Astrocyte of the cerebellum (primary cell): ENCODE data around the gene OSGIN1.

ENCODE experiments used
- DNase-seq: peaks from one replicate; pipeline ENCODE4 v3.0.0-alpha.2; 2011; ENCODE audit warnings: low read depth
- H3K4me3 ChIP-seq: 2 replicates; pipeline ENCODE4 v1.5.1; 2011; ENCODE audit warnings: mild to moderate bottlenecking, low read depth, low read length, moderate library complexity
- in situ Hi-C: cut with HindIII; loops from 2 replicates; pipeline ENCODE4 v1.10.0; 2017; ENCODE audit warnings: low sequenced_read_pairs
- TF ChIP-seq, protein P1 (sequence below): IDR thresholded peaks from 2 replicates; pipeline ENCODE4 v1.5.1; 2012; ENCODE audit warnings: low read length, low read depth, moderate library complexity, mild to moderate bottlenecking; ENCODE audit errors: missing control alignments

Gene OSGIN1

DNA sequence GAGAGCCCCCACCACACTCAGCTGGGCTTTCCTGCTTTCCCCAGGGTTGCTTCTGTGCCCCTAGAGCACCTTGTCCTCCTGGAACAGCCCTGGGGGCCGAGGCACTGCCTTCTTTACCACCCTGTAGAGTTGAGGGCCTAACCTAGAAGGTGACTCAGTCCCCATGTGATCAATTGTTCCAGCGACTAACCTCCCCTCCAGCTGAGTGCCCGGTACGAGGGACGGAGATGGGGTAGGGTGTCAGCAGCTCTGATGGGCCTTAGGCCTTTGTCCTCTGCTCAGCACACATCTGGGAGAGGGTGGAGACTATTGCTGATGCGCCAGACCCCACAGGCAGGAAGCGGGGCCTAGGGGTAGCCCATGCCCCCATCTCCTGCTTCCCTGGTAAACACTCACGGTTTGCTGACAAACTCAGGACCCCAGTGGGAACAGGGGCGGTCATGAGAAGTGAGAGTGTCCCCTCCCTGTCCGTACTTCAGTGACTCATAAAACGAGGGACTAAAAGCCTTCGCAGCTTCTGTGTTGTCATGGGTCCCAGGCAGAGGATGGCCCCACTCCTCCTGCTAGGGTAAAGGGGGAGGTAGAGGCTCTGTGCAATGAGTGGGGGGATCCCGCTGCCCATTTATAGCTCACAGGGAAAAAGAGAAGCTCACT is 48.1 kb downstream of the OSGIN1 start:
- no peak for DNase-seq
- TF ChIP-seq, protein P1, sequence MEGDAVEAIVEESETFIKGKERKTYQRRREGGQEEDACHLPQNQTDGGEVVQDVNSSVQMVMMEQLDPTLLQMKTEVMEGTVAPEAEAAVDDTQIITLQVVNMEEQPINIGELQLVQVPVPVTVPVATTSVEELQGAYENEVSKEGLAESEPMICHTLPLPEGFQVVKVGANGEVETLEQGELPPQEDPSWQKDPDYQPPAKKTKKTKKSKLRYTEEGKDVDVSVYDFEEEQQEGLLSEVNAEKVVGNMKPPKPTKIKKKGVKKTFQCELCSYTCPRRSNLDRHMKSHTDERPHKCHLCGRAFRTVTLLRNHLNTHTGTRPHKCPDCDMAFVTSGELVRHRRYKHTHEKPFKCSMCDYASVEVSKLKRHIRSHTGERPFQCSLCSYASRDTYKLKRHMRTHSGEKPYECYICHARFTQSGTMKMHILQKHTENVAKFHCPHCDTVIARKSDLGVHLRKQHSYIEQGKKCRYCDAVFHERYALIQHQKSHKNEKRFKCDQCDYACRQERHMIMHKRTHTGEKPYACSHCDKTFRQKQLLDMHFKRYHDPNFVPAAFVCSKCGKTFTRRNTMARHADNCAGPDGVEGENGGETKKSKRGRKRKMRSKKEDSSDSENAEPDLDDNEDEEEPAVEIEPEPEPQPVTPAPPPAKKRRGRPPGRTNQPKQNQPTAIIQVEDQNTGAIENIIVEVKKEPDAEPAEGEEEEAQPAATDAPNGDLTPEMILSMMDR = no peak
- H3K4me3 ChIP-seq = no peak overlapping the region
- in situ Hi-C loops = no loop called here

DNA sequence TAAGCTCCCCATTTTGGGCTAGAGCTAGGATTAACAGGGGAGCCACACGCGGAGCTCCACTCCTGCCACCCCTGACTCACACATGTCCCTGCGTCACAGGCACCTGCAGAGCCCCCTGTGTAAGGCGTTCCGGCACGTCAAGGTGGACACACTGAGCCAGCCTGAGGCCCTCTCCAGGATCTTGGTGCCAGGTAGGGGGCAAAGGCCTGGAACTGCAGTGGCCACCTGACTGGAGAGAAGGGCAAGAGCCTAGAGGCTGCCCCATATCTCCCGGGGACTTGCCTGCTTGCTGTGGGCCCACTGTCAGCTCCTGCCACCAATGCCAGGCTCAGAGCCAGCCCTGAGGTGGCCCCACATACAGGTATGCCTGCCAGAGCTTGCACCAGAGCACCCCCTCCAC is 48.7 kb downstream of the OSGIN1 start:
- in situ Hi-C loops = no loop called here
- TF ChIP-seq, protein P1 = no peak
- no peak for DNase-seq
- no peak overlapping the region for H3K4me3 ChIP-seq

DNA sequence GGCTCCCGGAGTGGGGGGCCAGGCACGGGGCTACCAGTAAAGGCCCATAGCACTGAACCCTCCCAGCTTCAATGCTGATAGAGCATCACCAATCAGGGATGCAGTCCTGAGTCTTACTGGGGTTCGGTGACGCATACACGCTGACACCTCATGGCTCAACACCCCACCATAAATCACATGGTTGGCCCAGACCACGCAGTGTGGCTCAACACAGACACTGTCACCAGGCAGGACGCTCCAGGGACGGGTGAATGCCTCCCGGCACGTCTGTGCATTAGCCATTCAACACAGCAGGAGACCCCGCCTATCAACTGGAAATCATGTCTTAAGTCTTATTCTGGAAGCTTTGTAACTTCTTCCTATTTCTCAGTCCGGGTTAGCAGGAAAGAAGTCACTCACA is 50.0 kb downstream of the OSGIN1 start:
- in situ Hi-C loops = no loop called here
- DNase-seq = no peak
- no peak overlapping the region for H3K4me3 ChIP-seq
- TF ChIP-seq, protein P1 = no peak

DNA sequence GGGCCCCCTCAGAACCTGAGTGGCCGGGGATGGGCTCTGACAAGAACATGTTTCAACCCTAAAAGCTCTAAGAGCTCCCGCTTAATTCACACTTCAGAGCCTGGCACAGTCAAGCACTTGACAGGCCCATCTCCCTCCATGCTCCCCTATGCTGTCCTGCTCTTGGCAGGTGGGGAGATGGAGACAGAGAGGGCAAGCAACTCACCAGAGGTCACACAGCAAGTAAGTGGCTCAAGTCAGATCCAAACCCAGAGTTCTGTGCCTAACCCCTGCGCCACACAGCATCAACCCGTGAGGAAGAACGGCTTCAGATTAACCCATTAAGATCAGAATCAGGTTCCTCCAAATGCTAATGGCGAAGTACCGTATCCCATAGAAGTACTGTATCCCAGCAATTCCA is 51.4 kb downstream of the OSGIN1 start:
- in situ Hi-C loops = no loop called here
- no peak overlapping the region for H3K4me3 ChIP-seq
- TF ChIP-seq, protein P1 = no peak
- no peak for DNase-seq

DNA sequence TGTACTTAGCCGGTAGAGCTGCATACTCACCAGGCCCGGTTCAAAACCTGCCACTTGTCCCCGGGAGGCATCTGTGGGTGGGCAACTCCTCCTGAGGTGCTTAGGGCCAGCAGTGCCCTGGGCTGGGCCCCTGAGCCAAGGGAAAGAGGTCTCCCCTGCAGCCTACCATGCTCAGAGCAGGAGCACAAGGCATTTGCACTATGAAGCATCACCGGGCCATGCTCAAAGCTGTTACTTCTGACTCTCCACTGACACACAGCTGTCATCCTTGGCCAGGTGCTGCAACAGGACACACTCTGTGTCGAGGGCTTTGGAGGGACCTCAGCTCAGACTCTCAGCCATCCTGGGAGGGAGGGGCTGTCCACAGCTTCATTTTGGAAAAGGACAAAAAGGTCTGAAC is 52.4 kb downstream of the OSGIN1 start:
- no peak overlapping the region for H3K4me3 ChIP-seq
- TF ChIP-seq, protein P1 = no peak
- DNase-seq = no peak
- in situ Hi-C loops = no loop called here

DNA sequence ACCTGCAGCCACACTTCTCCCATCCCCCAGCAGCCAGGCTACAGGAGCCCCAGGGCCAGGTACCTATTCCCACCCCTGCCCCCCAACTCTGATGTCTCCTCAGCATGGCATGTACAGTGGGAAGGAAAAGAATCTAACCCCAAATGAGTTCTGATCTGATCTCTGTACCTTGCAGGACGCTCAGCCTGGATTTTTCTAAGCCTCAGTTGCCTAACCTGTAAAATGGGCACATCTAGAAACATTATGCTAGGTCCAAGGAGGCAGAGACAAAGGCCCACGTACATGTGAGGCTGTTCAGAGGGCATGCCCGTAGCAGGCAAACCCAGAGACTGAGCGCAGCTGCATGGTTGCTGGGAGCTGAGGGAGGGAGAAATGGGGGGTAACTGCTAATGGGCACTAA is 54.5 kb downstream of the OSGIN1 start:
- in situ Hi-C loops = no loop called here
- no peak for DNase-seq
- no peak overlapping the region for H3K4me3 ChIP-seq
- TF ChIP-seq, protein P1 = no peak
